H9 (cell line): ENCODE measurements around the gene DNM2. TPM values are rescaled to one million over a fixed set of nuclear protein-coding genes. Genes with fewer than 3 reads are reported as not detected.

ENCODE experiments used
- DNase-seq: peaks from one replicate; pipeline ENCODE4 v3.0.0-alpha.2; 2017
- H2AFZ ChIP-seq: one replicate; pipeline ENCODE4 v1.6.1; 2013; ENCODE audit warnings: mild to moderate bottlenecking, low read length, control low read depth, moderate library complexity
- H2AK5ac ChIP-seq: 2 replicates; pipeline ENCODE4 v1.6.1; 2013; ENCODE audit warnings: low read length, control low read depth, mixed read lengths; ENCODE audit not compliant: insufficient read length
- H2BK120ac ChIP-seq: one replicate; pipeline ENCODE4 v1.6.1; 2013; ENCODE audit warnings: low read depth, mild to moderate bottlenecking, low read length, control low read depth, inconsistent platforms; ENCODE audit not compliant: poor library complexity, severe bottlenecking
- H2BK12ac ChIP-seq: 2 replicates; pipeline ENCODE4 v1.6.1; 2013; ENCODE audit warnings: low read length, control low read depth, mixed read lengths, low read depth; ENCODE audit not compliant: insufficient read length
- H2BK15ac ChIP-seq: 2 replicates; pipeline ENCODE4 v1.6.1; 2013; ENCODE audit warnings: low read depth, low read length, control low read depth
- H2BK20ac ChIP-seq: one replicate; pipeline ENCODE4 v1.6.1; 2013; ENCODE audit warnings: low read depth, mild to moderate bottlenecking, low read length, control low read depth, inconsistent platforms; ENCODE audit not compliant: poor library complexity, severe bottlenecking
- H2BK5ac ChIP-seq: 2 replicates; pipeline ENCODE4 v1.6.1; 2013; ENCODE audit warnings: low read length, control low read depth, mixed read lengths; ENCODE audit not compliant: insufficient read length
- H3K14ac ChIP-seq: 2 replicates; pipeline ENCODE4 v1.6.1; 2013; ENCODE audit warnings: low read length, control low read depth; ENCODE audit not compliant: insufficient read depth
- H3K18ac ChIP-seq: 2 replicates; pipeline ENCODE4 v1.6.1; 2013; ENCODE audit warnings: low read depth, mild to moderate bottlenecking, mixed read lengths, low read length, control low read depth; ENCODE audit not compliant: insufficient read length
- H3K23ac ChIP-seq: 2 replicates; pipeline ENCODE4 v1.6.1; 2013; ENCODE audit warnings: low read length, control low read depth, mixed read lengths, low read depth; ENCODE audit not compliant: insufficient read length
- H3K23me2 ChIP-seq: 2 replicates; pipeline ENCODE4 v1.6.1; 2013; ENCODE audit warnings: low read depth, mild to moderate bottlenecking, mixed read lengths, low read length, control low read depth; ENCODE audit not compliant: insufficient read length, poor library complexity, severe bottlenecking
- H3K27ac ChIP-seq: 2 replicates; pipeline ENCODE4 v1.5.1; 2013; ENCODE audit warnings: low read length, control low read depth, mixed read lengths, low read depth; ENCODE audit not compliant: insufficient read length
- H3K27me3 ChIP-seq: 2 replicates; pipeline ENCODE4 v1.6.1; 2013; ENCODE audit warnings: low read length, control low read depth, inconsistent platforms; ENCODE audit not compliant: insufficient read depth
- H3K4ac ChIP-seq: 2 replicates; pipeline ENCODE4 v1.6.1; 2013; ENCODE audit warnings: low read depth, mild to moderate bottlenecking, control low read depth, inconsistent platforms, low read length, moderate library complexity
- H3K4me1 ChIP-seq: 2 replicates; pipeline ENCODE4 v1.6.1; 2013; ENCODE audit warnings: low read length, control low read depth, inconsistent platforms; ENCODE audit not compliant: insufficient read depth
- H3K4me2 ChIP-seq: 2 replicates; pipeline ENCODE4 v1.6.1; 2013; ENCODE audit warnings: low read length, control low read depth, mixed read lengths; ENCODE audit not compliant: insufficient read length, insufficient read depth
- H3K56ac ChIP-seq: 2 replicates; pipeline ENCODE4 v1.6.1; 2013; ENCODE audit warnings: low read depth, mild to moderate bottlenecking, mixed read lengths, low read length, control low read depth; ENCODE audit not compliant: insufficient read length
- H3K79me1 ChIP-seq: 2 replicates; pipeline ENCODE4 v1.6.1; 2013; ENCODE audit warnings: low read depth, mild to moderate bottlenecking, moderate library complexity, low read length, control low read depth, inconsistent platforms; ENCODE audit not compliant: insufficient read depth, poor library complexity, severe bottlenecking
- H3K79me2 ChIP-seq: 2 replicates; pipeline ENCODE4 v1.6.1; 2013; ENCODE audit warnings: low read length, control low read depth, inconsistent platforms; ENCODE audit not compliant: insufficient read depth
- H3K9ac ChIP-seq: 2 replicates; pipeline ENCODE4 v1.6.1; 2013; ENCODE audit warnings: low read length, control low read depth, mixed read lengths; ENCODE audit not compliant: insufficient read length; ENCODE audit errors: extremely low read depth
- H3K9me3 ChIP-seq: one replicate; pipeline ENCODE4 v1.6.1; 2013; ENCODE audit warnings: low read depth, low read length, inconsistent platforms; ENCODE audit not compliant: control insufficient read depth
- H3T11ph ChIP-seq: one replicate; pipeline ENCODE4 v1.6.1; 2013; ENCODE audit warnings: mild to moderate bottlenecking, low read length, control low read depth, inconsistent platforms
- H4K20me1 ChIP-seq: one replicate; pipeline ENCODE4 v1.6.1; 2013; ENCODE audit not compliant: control insufficient read depth, insufficient read length, insufficient read depth
- H4K5ac ChIP-seq: 2 replicates; pipeline ENCODE4 v1.6.1; 2013; ENCODE audit warnings: low read depth, mild to moderate bottlenecking, mixed read lengths, low read length, control low read depth; ENCODE audit not compliant: insufficient read length
- H4K8ac ChIP-seq: replicated peaks from 2 replicates; pipeline ENCODE4 v1.6.1; 2013; ENCODE audit warnings: low read length, control low read depth, mixed read lengths, low read depth; ENCODE audit not compliant: insufficient read length
- H4K91ac ChIP-seq: 2 replicates; pipeline ENCODE4 v1.6.1; 2013; ENCODE audit warnings: low read depth, mild to moderate bottlenecking, moderate library complexity, mixed read lengths, low read length, control low read depth; ENCODE audit not compliant: insufficient read length
- H3K27ac Mint-ChIP-seq, 3 experiments: 2 replicates in 2 of 3; 3 replicates in 1 of 3; pipeline ENCODE4 v1.8.0; 2020 to 2021; ENCODE audit warnings: mixed read lengths in 3 of 3, mild to moderate bottlenecking in 1 of 3, moderate library complexity in 1 of 3
- H3K27me3 Mint-ChIP-seq: 2 replicates; pipeline ENCODE4 v1.8.0; 2021; ENCODE audit warnings: low read depth, mild to moderate bottlenecking, moderate library complexity, mixed read lengths
- H3K36me3 Mint-ChIP-seq, 3 experiments: 2 replicates in 2 of 3; 3 replicates in 1 of 3; pipeline ENCODE4 v1.8.0; 2020 to 2021; ENCODE audit warnings: low read depth in 3 of 3, mixed read lengths in 3 of 3; ENCODE audit not compliant: insufficient read depth in 1 of 3
- H3K4me1 Mint-ChIP-seq, 2 experiments: 2 replicates each; pipeline ENCODE4 v1.8.0; 2020; ENCODE audit warnings: mixed read lengths in 2 of 2
- H3K4me3 Mint-ChIP-seq, 2 experiments: 2 replicates in 1 of 2; 3 replicates in 1 of 2; pipeline ENCODE4 v1.8.0; 2020 to 2021; ENCODE audit warnings: mild to moderate bottlenecking in 2 of 2, mixed read lengths in 2 of 2, moderate library complexity in 1 of 2
- H3K9me3 Mint-ChIP-seq, 2 experiments: 2 replicates in 1 of 2; 3 replicates in 1 of 2; pipeline ENCODE4 v1.8.0; 2020; ENCODE audit warnings: mild to moderate bottlenecking in 2 of 2, mixed read lengths in 2 of 2, moderate library complexity in 1 of 2
- CTCF ChIP-seq: fragments of 200-600 bp; sonication (generic); conservative IDR thresholded peaks from 3 replicates; pipeline ENCODE4 v1.8.0; 2021; ENCODE audit warnings: antibody characterized with exemption, mild to moderate bottlenecking
- WGBS: extraction: QIAGEN DNeasy Blood & Tissue Kit; methylation state at CpG from one replicate; pipeline ENCODE4 v1.1.7; 2013; ENCODE audit warnings: missing lambda C conversion rate, low lambda C conversion rate, mixed read lengths; ENCODE audit not compliant: insufficient read length; ENCODE audit errors: extremely low coverage; 5-methylcytosine and 5-hydroxymethylcytosine counted together
- total RNA-seq: library from RNA; stranded (reverse); gene quantifications from 2 replicates; pipeline ENCODE4 v1.2.1, GENCODE V29; 2021

Gene DNM2
- total RNA-seq, 1 experiment from 2014 or later = 152 TPM

- peaks cover 31 to 59% (median 41%) of the 10 kb centered on the region in 3 experiments for H3K36me3 Mint-ChIP-seq
- no peak for DNase-seq
- no peaks in the 10 kb centered on the region for H3K4me1 ChIP-seq
- no peaks in the 10 kb centered on the region for H3K9me3 ChIP-seq
- H3K56ac ChIP-seq = no peak overlapping the region
- no peak overlapping the region for H2BK5ac ChIP-seq
- H3K4me1 Mint-ChIP-seq = peaks cover 0 to 4% of the 10 kb centered on the region in 2 experiments; a peak in 1 of 4 replicates
- H3K27ac Mint-ChIP-seq = peak overlapping the region in 1 of 3 experiments; percentile 8; a peak in 2 of 7 replicates
- no peak overlapping the region for H2BK12ac ChIP-seq
- TF ChIP-seq CTCF = peak; percentile 57
- no peak overlapping the region for H3K4me2 ChIP-seq
- no peak overlapping the region for H4K5ac ChIP-seq
- H3K14ac ChIP-seq = no peak overlapping the region
- no peak overlapping the region for H2AFZ ChIP-seq
- no peak overlapping the region for H2BK20ac ChIP-seq
- H2AK5ac ChIP-seq = no peak overlapping the region
- no peak overlapping the region; a peak in 1 of 5 replicates for H3K4me3 Mint-ChIP-seq
- H3K27me3 Mint-ChIP-seq = no peaks in the 10 kb centered on the region
- H2BK15ac ChIP-seq = no peak overlapping the region
- H3K18ac ChIP-seq = no peak overlapping the region
- no peak overlapping the region for H4K8ac ChIP-seq
- H3K9ac ChIP-seq = no peak overlapping the region
- H3K79me1 ChIP-seq = no peaks in the 10 kb centered on the region
- H4K91ac ChIP-seq = no peak overlapping the region
- no peaks in the 10 kb centered on the region for H3K23me2 ChIP-seq
- no CpG with 5 or more reads among the region's 7 CpGs for WGBS
- no peaks in the 10 kb centered on the region for H3K79me2 ChIP-seq
- H4K20me1 ChIP-seq = peaks cover 3% of the 10 kb centered on the region
- no peak overlapping the region for H3K23ac ChIP-seq
- H2BK120ac ChIP-seq = no peak overlapping the region
- no peak overlapping the region for H3K27ac ChIP-seq
- H3K9me3 Mint-ChIP-seq = no peaks in the 10 kb centered on the region
- no peak overlapping the region for H3K4ac ChIP-seq
- H3T11ph ChIP-seq = no peak overlapping the region
- no peaks in the 10 kb centered on the region for H3K27me3 ChIP-seq
These were observed 102.3 kb downstream of the DNM2 start for GRCh38 chr19:10820173-10820572.
